ENCODE results near the gene ADAMTS9. TPM values are rescaled to one million over a fixed set of nuclear protein-coding genes. Genes with fewer than 3 reads are reported as not detected.

ADAMTS9 gene
- total and polyA plus RNA-seq, 10 of the 15 experiments (the other 5 are each of a cell fraction or from before 2014, with no cell fraction given), result 0.08 TPM; not detected in 9

GRCh38 chr3:64584179-64584578 is 103.6 kb downstream of the ADAMTS9 start (continued):
- TF ChIP-seq PBX3 (IDR thresholded peaks at IDR 0.05; ENCODE audit: insufficient replicate concordance, low read depth, low read length), result no peak
- TF ChIP-seq SMAD5 (IDR thresholded peaks at IDR 0.05; ENCODE audit: low read depth), result no peak
- no peak for TF ChIP-seq CBFB (IDR thresholded peaks at IDR 0.05; ENCODE audit: low read depth)
- TF ChIP-seq ESRRA (IDR thresholded peaks at IDR 0.05; ENCODE audit: low read length), result no peak
- TF ChIP-seq SREBF1 (IDR thresholded peaks at IDR 0.05; ENCODE audit: low read length), result no peak
- no peak for TF ChIP-seq PML (IDR thresholded peaks at IDR 0.05; ENCODE audit: low read length)
- no peak for TF ChIP-seq CREM (IDR thresholded peaks at IDR 0.05; ENCODE audit: low read depth)

- no peaks in the 10 kb centered on the region for H3K4me1 ChIP-seq (ENCODE audit: control insufficient read depth, insufficient read depth, low read length)
- H3K79me2 ChIP-seq (ENCODE audit: control insufficient read depth, insufficient read depth, low read length), result no peaks in the 10 kb centered on the region
- CTCF ChIA-PET, result no interaction called here
- no peaks in the 10 kb centered on the region for H3K9me3 ChIP-seq (replicated peaks; ENCODE audit: control insufficient read depth, insufficient read depth, low read length)
- H3K4me3 ChIP-seq, result no peak overlapping the region
- in situ Hi-C loops (cut with MboI), result no loop called here
- intact Hi-C loops (cut with micrococcal nuclease; ENCODE audit: unreplicated experiment), result no loop called here
- H3K27me3 ChIP-seq (replicated peaks in 1 of 2; ENCODE audit: control insufficient read depth in 2 of 2, insufficient read depth in 2 of 2, low read length in 1 of 2), result no peaks in the 10 kb centered on the region
- H3K4me2 ChIP-seq (ENCODE audit: control insufficient read depth, insufficient read depth), result no peak overlapping the region
- WGBS (ENCODE audit: insufficient coverage, insufficient replicate concordance, low lambda C conversion rate, missing lambda C conversion rate), result 0% methylated on average over 3 of the region's 3 CpGs
- no peak for FAIRE-seq
- no TSS peak for BruUV-seq (replicated peaks)
- RAD21 ChIA-PET (ENCODE audit: unreplicated experiment), result no interaction called here
- no peaks in the 10 kb centered on the region for H4K20me1 ChIP-seq (ENCODE audit: control insufficient read depth, insufficient read depth)
- no peak overlapping the region for H2AFZ ChIP-seq (ENCODE audit: control insufficient read depth, low read depth, low read length)
- no peak overlapping the region for H3K9ac ChIP-seq (ENCODE audit: control insufficient read depth, insufficient read depth, low read length)
- POLR2A ChIA-PET, result no interaction called here
- SMC1A ChIA-PET (ENCODE audit: uncharacterized antibody, unreplicated experiment), result no interaction called here
- no peaks in the 10 kb centered on the region for H3K36me3 ChIP-seq (ENCODE audit: control insufficient read depth in 2 of 2, insufficient read depth in 2 of 2, low read length in 1 of 2)
- no peak for ATAC-seq
- H3K27ac ChIP-seq (ENCODE audit: control insufficient read depth, insufficient read depth), result no peak overlapping the region
- no peak for DNase-seq (ENCODE audit: low read depth, low spot score)
- TF ChIP-seq CREB1 (IDR thresholded peaks at IDR 0.05; ENCODE audit: low read depth) (no peak), SUZ12 (IDR thresholded peaks at IDR 0.05; ENCODE audit: unreplicated experiment) (no peak), JUND (IDR thresholded peaks at IDR 0.05; ENCODE audit: low read depth, low read length) (no peak), IKZF2 (IDR thresholded peaks at IDR 0.05) (no peak), LARP7 (IDR thresholded peaks at IDR 0.05) (no peak), CBFB (IDR thresholded peaks at IDR 0.05; ENCODE audit: low read depth) (no peak), STAT1 (conservative IDR thresholded peaks at IDR 0.05) (no peak), RUNX3 (IDR thresholded peaks at IDR 0.05; ENCODE audit: low read length) (no peak), SKIL (IDR thresholded peaks at IDR 0.05; ENCODE audit: low read depth, poor library complexity, severe bottlenecking) (no peak), KAT2A (conservative IDR thresholded peaks at IDR 0.05; ENCODE audit: control insufficient read depth, low read depth, low read length) (no peak), MXI1 (IDR thresholded peaks at IDR 0.05; ENCODE audit: low read depth, low read length) (no peak), BMI1 (IDR thresholded peaks at IDR 0.05; ENCODE audit: borderline replicate concordance) (no peak), GABPA (IDR thresholded peaks at IDR 0.05; ENCODE audit: low read depth) (no peak), BCL11A (IDR thresholded peaks at IDR 0.05; ENCODE audit: low read depth, low read length) (no peak), SMAD5 (IDR thresholded peaks at IDR 0.05; ENCODE audit: low read depth) (no peak), CBX3 (IDR thresholded peaks at IDR 0.05; ENCODE audit: borderline replicate concordance, low read depth) (no peak)
These were observed 109.0 kb downstream of the ADAMTS9 start for GRCh38 chr3:64578797-64579196.
